HL-60/S4 treated with retinoic acid at 250 ng/mL for 4 days and 3 days (cell line): Measurements from ENCODE around the gene NUS1.
"Not testable (repeated sequence)": the region's sequence is repeated elsewhere in the genome, so short reads cannot be mapped to it uniquely, and the experiment has no call there.

Experiments
- in situ Hi-C: fragments of 300-500 bp; cut with MboI; formaldehyde crosslinking; loops from 2 replicates; pipeline ENCODE4 v1.7.0; 2022; ENCODE audit warnings: low sequenced_read_pairs

NUS1 gene

GRCh38 chr6:117706936-117707509, 31.8 kb downstream of the NUS1 start:
- in situ Hi-C loops, result not testable (repeated sequence)

GRCh38 chr6:117711369-117711768, 36.1 kb downstream of the NUS1 start:
- in situ Hi-C loops, result no loop called here

GRCh38 chr6:117718895-117719294, 43.6 kb downstream of the NUS1 start:
- in situ Hi-C loops, result no loop called here

GRCh38 chr6:117721520-117721919, 46.3 kb downstream of the NUS1 start:
- in situ Hi-C loops, result not testable (repeated sequence)

- in situ Hi-C loops, result no loop called here
Observed at GRCh38 chr6:117728626-117729025, 53.4 kb downstream of the NUS1 start.

GRCh38 chr6:117729613-117730012, 54.3 kb downstream of the NUS1 start:
- in situ Hi-C loops, result no loop called here

GRCh38 chr6:117733341-117733740, 58.1 kb downstream of the NUS1 start:
- in situ Hi-C loops, result no loop called here

- in situ Hi-C loops, result no loop called here
Observed at GRCh38 chr6:117739869-117740268, 64.6 kb downstream of the NUS1 start.

GRCh38 chr6:117740605-117741004, 65.3 kb downstream of the NUS1 start:
- in situ Hi-C loops, result no loop called here

GRCh38 chr6:117750675-117751074, 75.4 kb downstream of the NUS1 start:
- in situ Hi-C loops, result not testable (repeated sequence)
